Kidney (tissue), 14 donors: ENCODE results near the gene CAPNS2. TPM values are rescaled to one million over a fixed set of nuclear protein-coding genes. Genes with fewer than 3 reads are reported as not detected.

Experiments used
- DNase-seq, 5 donors: peaks; one replicate each; pipeline ENCODE4 v3.0.0-alpha.2; 2013 to 2020
- FAIRE-seq: peaks from 2 replicates; lab custom pipeline; 2012; peaks lifted over from hg19 to GRCh38; lab: Jason Lieb, UNC
- H3K27ac ChIP-seq, 2 donors: one replicate each; pipeline ENCODE4 v1.7.0; 2013; ENCODE audit warnings: low read depth in 2 of 2, low read length in 2 of 2, inconsistent platforms in 1 of 2
- H3K27me3 ChIP-seq: one replicate; pipeline ENCODE4 v1.7.1; 2013; ENCODE audit warnings: low read length, inconsistent platforms; ENCODE audit not compliant: control insufficient read depth, insufficient read depth
- H3K36me3 ChIP-seq, 3 donors: one replicate each; pipeline versions ENCODE4 v1.7.0 to v1.7.1; 2013; ENCODE audit warnings: low read length in 3 of 3, control low read depth in 1 of 3, inconsistent platforms in 1 of 3; ENCODE audit not compliant: insufficient read depth in 3 of 3, control insufficient read depth in 2 of 3
- H3K4me1 ChIP-seq, 3 donors: one replicate each; pipeline versions ENCODE4 v1.7.0 to v1.7.1; 2013; ENCODE audit warnings: low read length in 3 of 3, inconsistent platforms in 1 of 3, low read depth in 1 of 3; ENCODE audit not compliant: control insufficient read depth in 2 of 3, insufficient read depth in 2 of 3
- H3K4me3 ChIP-seq, 3 donors: one replicate each; pipeline versions ENCODE4 v1.7.0 to v1.8.1; 2013; ENCODE audit warnings: low read length in 3 of 3, control low read depth in 1 of 3, inconsistent platforms in 1 of 3
- H3K9ac ChIP-seq, 3 donors: one replicate each; pipeline versions ENCODE4 v1.7.0 to v1.7.1; 2013; ENCODE audit warnings: low read length in 3 of 3, control low read depth in 1 of 3, inconsistent platforms in 1 of 3
- H3K9me3 ChIP-seq, 3 donors: one replicate each; pipeline versions ENCODE4 v1.7.0 to v1.7.1; 2013; ENCODE audit warnings: low read length in 3 of 3, control low read depth in 1 of 3, inconsistent platforms in 1 of 3; ENCODE audit not compliant: control insufficient read depth in 2 of 3, insufficient read depth in 1 of 3
- intact Hi-C: fragments of 100-400 bp; cut with DNase I; formaldehyde crosslinking; loops from one replicate; pipeline ENCODE4 v1.11.1; 2022
- polyA plus RNA-seq: library from polyadenylated mRNA; stranded (reverse); fragments of 350-450 nt; fragmentation: Illumina TruSeq; extraction: RNeasy Lipid Tissue Mini Kit (QIAGEN cat#74804); gene quantifications from one replicate; pipeline ENCODE4 v1.2.3, GENCODE V29; 2014; ENCODE audit warnings: low read depth, low replicate concordance; ENCODE audit not compliant: insufficient read depth
- total RNA-seq: library from RNA; stranded (reverse); fragmentation: NEBNext Ultra II Directional; extraction: Animal tissue kit (Norgen Biotek cat#: 25700); gene quantifications from one replicate; pipeline ENCODE4 v1.2.1, GENCODE V29; 2021
- TF ChIP-seq, protein P1 (sequence below): IDR thresholded peaks from 3 replicates; pipeline ENCODE4 v1.5.1; 2012; ENCODE audit warnings: mild to moderate bottlenecking, moderate library complexity, borderline replicate concordance; ENCODE audit not compliant: insufficient read depth; ENCODE audit errors: extremely low read depth
- donor health status: control.
- donor health status: control.
- donor health status: control.
- donor health status: control.
- donor health status: control.
- donor health status: DM: yes; HTN: yes; CAD: no.
- donor health status: Normal renal cell carcinoma (clear cell type).

Gene CAPNS2
- total and polyA plus RNA-seq, 2 donors from 2014 or later: 0.85 TPM; not detected in 1

DNA sequence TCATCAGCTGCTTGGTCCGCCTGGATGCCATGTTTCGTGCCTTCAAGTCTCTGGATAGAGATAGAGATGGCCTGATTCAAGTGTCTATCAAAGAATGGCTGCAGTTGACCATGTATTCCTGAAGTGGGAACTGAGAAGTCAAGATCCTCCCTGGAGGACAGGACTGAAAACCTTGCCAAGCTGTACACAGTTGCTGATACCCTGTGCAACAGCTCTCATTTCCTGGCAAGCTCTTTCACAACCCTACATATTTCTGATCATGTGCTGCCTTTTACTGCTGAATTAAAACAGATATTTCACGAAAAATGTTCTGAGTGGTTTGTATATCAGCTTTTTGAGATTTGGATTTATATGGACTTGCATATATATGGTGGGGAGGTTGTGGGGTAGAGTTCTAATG lies 898 bp downstream of the CAPNS2 start:
- H3K9ac ChIP-seq: no peak overlapping the region
- no peak for FAIRE-seq
- H3K27me3 ChIP-seq: no peaks in the 10 kb centered on the region
- no peaks in the 10 kb centered on the region for H3K4me1 ChIP-seq
- H3K36me3 ChIP-seq: no peaks in the 10 kb centered on the region
- TF ChIP-seq, protein P1, sequence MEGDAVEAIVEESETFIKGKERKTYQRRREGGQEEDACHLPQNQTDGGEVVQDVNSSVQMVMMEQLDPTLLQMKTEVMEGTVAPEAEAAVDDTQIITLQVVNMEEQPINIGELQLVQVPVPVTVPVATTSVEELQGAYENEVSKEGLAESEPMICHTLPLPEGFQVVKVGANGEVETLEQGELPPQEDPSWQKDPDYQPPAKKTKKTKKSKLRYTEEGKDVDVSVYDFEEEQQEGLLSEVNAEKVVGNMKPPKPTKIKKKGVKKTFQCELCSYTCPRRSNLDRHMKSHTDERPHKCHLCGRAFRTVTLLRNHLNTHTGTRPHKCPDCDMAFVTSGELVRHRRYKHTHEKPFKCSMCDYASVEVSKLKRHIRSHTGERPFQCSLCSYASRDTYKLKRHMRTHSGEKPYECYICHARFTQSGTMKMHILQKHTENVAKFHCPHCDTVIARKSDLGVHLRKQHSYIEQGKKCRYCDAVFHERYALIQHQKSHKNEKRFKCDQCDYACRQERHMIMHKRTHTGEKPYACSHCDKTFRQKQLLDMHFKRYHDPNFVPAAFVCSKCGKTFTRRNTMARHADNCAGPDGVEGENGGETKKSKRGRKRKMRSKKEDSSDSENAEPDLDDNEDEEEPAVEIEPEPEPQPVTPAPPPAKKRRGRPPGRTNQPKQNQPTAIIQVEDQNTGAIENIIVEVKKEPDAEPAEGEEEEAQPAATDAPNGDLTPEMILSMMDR: no peak
- no peak overlapping the region for H3K27ac ChIP-seq
- intact Hi-C loops: no loop called here
- H3K9me3 ChIP-seq: no peaks in the 10 kb centered on the region
- H3K4me3 ChIP-seq: no peak overlapping the region
- DNase-seq: no peak

DNA sequence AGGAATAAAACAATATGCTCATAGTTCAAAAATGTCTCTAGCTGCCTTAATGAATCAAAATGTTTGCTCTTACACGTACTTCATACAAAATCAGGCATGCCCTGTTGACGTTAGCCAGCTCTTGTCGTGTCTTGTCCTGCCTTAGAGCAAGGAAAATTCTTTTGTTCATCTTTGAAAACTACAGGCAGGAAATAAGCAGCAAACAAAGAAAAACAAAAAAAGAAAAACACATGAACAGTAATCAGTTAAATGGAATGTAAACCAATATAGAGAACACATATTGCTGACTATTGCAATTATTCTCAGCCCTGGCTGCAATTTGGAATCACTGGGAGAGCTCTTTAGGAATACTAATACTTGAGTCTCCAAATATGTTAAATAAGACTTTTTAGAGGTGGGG lies 1.7 kb downstream of the CAPNS2 start:
- H3K4me3 ChIP-seq: no peak overlapping the region
- no peak for FAIRE-seq
- no peak for DNase-seq
- no peaks in the 10 kb centered on the region for H3K9me3 ChIP-seq
- no peaks in the 10 kb centered on the region for H3K27me3 ChIP-seq
- no peaks in the 10 kb centered on the region for H3K4me1 ChIP-seq
- H3K9ac ChIP-seq: no peak overlapping the region
- intact Hi-C loops: no loop called here
- no peaks in the 10 kb centered on the region for H3K36me3 ChIP-seq
- TF ChIP-seq, protein P1: no peak
- no peak overlapping the region for H3K27ac ChIP-seq

DNA sequence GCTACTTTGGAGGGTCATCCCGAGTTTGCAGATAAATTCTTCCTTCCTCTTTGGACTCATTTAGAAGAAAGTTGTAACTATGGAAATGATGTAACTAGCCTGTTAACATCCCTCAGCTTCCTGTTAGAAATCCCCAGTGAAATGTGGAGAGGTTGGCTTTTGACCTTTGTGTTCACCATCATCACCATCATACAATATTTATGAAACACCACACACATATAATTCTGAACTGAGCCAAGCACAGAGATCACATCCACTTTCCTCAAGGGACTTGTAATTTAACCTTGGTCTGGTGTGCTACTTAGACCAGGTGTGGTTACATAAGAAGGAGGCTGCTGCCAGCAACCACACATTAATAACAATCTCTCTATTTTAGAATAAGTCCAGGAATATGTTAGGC lies 2.5 kb downstream of the CAPNS2 start:
- H3K36me3 ChIP-seq: no peaks in the 10 kb centered on the region
- H3K27me3 ChIP-seq: no peaks in the 10 kb centered on the region
- intact Hi-C loops: no loop called here
- FAIRE-seq (no peak), DNase-seq (peak in 1 of 5 donors; percentile 7)
- TF ChIP-seq, protein P1: no peak
- H3K4me3 ChIP-seq: no peak overlapping the region
- H3K9ac ChIP-seq: no peak overlapping the region
- no peaks in the 10 kb centered on the region for H3K4me1 ChIP-seq
- H3K9me3 ChIP-seq: no peaks in the 10 kb centered on the region
- no peak overlapping the region for H3K27ac ChIP-seq

DNA sequence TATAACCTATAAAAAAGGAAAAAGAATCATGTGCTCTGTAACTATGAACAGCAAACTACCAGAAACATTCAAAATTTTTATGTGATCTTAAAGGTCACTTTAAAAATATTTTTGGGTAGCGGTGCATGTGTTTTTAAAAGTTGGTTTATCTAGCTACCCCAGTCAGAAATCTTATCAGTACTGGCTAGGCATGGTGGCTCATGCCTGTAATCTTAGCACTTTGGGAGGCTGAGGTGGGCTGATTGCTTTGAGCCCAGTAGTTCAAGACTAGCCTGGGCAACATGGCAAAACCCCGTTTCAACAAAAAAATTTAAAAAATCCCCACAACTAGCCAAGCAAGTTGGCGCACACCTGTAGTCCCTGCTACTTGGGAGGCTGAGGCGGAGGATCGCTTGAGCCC lies 3.7 kb downstream of the CAPNS2 start:
- TF ChIP-seq, protein P1: no peak
- no peak for DNase-seq
- no peaks in the 10 kb centered on the region for H3K27me3 ChIP-seq
- intact Hi-C loops: no loop called here
- no peaks in the 10 kb centered on the region for H3K4me1 ChIP-seq
- H3K9ac ChIP-seq: no peak overlapping the region
- FAIRE-seq: no peak
- H3K9me3 ChIP-seq: no peaks in the 10 kb centered on the region
- H3K4me3 ChIP-seq: no peak overlapping the region
- H3K36me3 ChIP-seq: no peaks in the 10 kb centered on the region
- H3K27ac ChIP-seq: no peak overlapping the region
